Large intestine (tissue), 12 donors: ENCODE results near the gene NDNF. TPM values are rescaled to one million over a fixed set of nuclear protein-coding genes. Genes with fewer than 3 reads are reported as not detected.

Source experiments
- DNase-seq, 2 donors: peaks; one replicate each; pipeline versions ENCODE4 v3.0.0 to v3.0.0-alpha.2; 2013
- H3K27ac ChIP-seq: one replicate; pipeline ENCODE4 v1.5.1; 2013; ENCODE audit warnings: low read length
- H3K27me3 ChIP-seq: 2 replicates; pipeline ENCODE4 v1.6.1; 2013; ENCODE audit warnings: low read length; ENCODE audit not compliant: control insufficient read depth, insufficient read depth
- H3K36me3 ChIP-seq: 2 replicates; pipeline ENCODE4 v1.6.1; 2013; ENCODE audit warnings: low read length; ENCODE audit not compliant: control insufficient read depth, insufficient read depth
- H3K4me1 ChIP-seq: one replicate; pipeline ENCODE4 v1.6.1; 2013; ENCODE audit warnings: low read length; ENCODE audit not compliant: control insufficient read depth, insufficient read depth
- H3K4me3 ChIP-seq: one replicate; pipeline ENCODE4 v1.5.1; 2013; ENCODE audit warnings: low read length
- H3K9me3 ChIP-seq: one replicate; pipeline ENCODE4 v1.6.1; 2013; ENCODE audit warnings: mild to moderate bottlenecking, low read depth, low read length, moderate library complexity; ENCODE audit not compliant: control insufficient read depth
- WGBS: methylation state at CpG from one replicate; pipeline ENCODE4 v1.1.5; 2013; ENCODE audit warnings: low lambda C conversion rate; ENCODE audit not compliant: insufficient coverage; 5-methylcytosine and 5-hydroxymethylcytosine counted together
- long read RNA-seq, 11 donors: transcript quantifications; one replicate each; lab custom pipeline, GENCODE V29; 2026
- polyA plus RNA-seq: library from polyadenylated mRNA; unstranded; fragments of 120-200 nt; gene quantifications from one replicate; pipeline ENCODE4 v1.2.1, GENCODE V29; 2013

NDNF gene
- 13.6 TPM for polyA plus RNA-seq
- long read RNA-seq, donor 1, transcript NDNF-201 (4 exons, 2,885 nt), result major isoform, 7 of 7 reads
- long read RNA-seq, donor 1, partial matches to known transcripts, result 0 of 7 reads
- long read RNA-seq, donor 1, other reads (novel, unspliced or antisense), result 0 of 7 reads
- long read RNA-seq, donor 2, transcript NDNF-201 (4 exons, 2,885 nt), result major isoform, 8 of 8 reads
- long read RNA-seq, donor 2, partial matches to known transcripts, result 0 of 8 reads
- long read RNA-seq, donor 2, other reads (novel, unspliced or antisense), result 0 of 8 reads
- long read RNA-seq, donor 3, transcript NDNF-201 (4 exons, 2,885 nt), result major isoform, 6 of 6 reads
- long read RNA-seq, donor 3, partial matches to known transcripts, result 0 of 6 reads
- long read RNA-seq, donor 3, other reads (novel, unspliced or antisense), result 0 of 6 reads
- long read RNA-seq, donor 4, partial matches to known transcripts, result 0 of 1 reads
- long read RNA-seq, donor 4, other reads (novel, unspliced or antisense), result 0 of 1 reads
- long read RNA-seq, donor 5, partial matches to known transcripts, result 0 of 1 reads
- long read RNA-seq, donor 5, other reads (novel, unspliced or antisense), result 0 of 1 reads
- long read RNA-seq, donor 6, partial matches to known transcripts, result 0 of 2 reads
- long read RNA-seq, donor 6, other reads (novel, unspliced or antisense), result 0 of 2 reads
- long read RNA-seq, donor 7, partial matches to known transcripts, result 0 of 1 reads
- long read RNA-seq, donor 7, other reads (novel, unspliced or antisense), result 0 of 1 reads
- long read RNA-seq, donor 8, transcript NDNF-201 (4 exons, 2,885 nt), result major isoform, 8 of 8 reads
- long read RNA-seq, donor 8, partial matches to known transcripts, result 0 of 8 reads
- long read RNA-seq, donor 8, other reads (novel, unspliced or antisense), result 0 of 8 reads
- long read RNA-seq, donor 9, transcript NDNF-201 (4 exons, 2,885 nt), result major isoform, 12 of 12 reads
- long read RNA-seq, donor 9, partial matches to known transcripts, result 0 of 12 reads
- long read RNA-seq, donor 9, other reads (novel, unspliced or antisense), result 0 of 12 reads
- long read RNA-seq, donor 10, partial matches to known transcripts, result 0 of 2 reads
- long read RNA-seq, donor 10, other reads (novel, unspliced or antisense), result 0 of 2 reads
- long read RNA-seq, donor 11, transcript NDNF-201 (4 exons, 2,885 nt), result major isoform, 11 of 11 reads
- long read RNA-seq, donor 11, partial matches to known transcripts, result 0 of 11 reads
- long read RNA-seq, donor 11, other reads (novel, unspliced or antisense), result 0 of 11 reads

GRCh38 chr4:121072224-121073003 lies at the start of gene NDNF:
Gene NDNF (minus strand): TSS chr4:121072535. CDS start chr4:121045837, 26,698 bp downstream.
- DNase-seq, result peak; percentile 78 to 85
- H3K27me3 ChIP-seq, result peaks cover 5% of the 10 kb centered on the region
- H3K36me3 ChIP-seq, result no peaks in the 10 kb centered on the region
- WGBS, result no CpG with 5 or more reads among the region's 76 CpGs
- H3K4me1 ChIP-seq, result peaks cover 19% of the 10 kb centered on the region
- H3K27ac ChIP-seq, result peak within 1 kb of the TSS; percentile 97
- no peaks in the 10 kb centered on the region for H3K9me3 ChIP-seq
- peak within 1 kb of the TSS; percentile 65 for H3K4me3 ChIP-seq

- Histone ChIP-seq H3K9me3 (no peaks in the 10 kb centered on the region), H3K4me3 (no peak overlapping the region), H3K27ac (no peak overlapping the region), H3K36me3 (no peaks in the 10 kb centered on the region), H3K4me1 (no peaks in the 10 kb centered on the region), H3K27me3 (no peaks in the 10 kb centered on the region)
- DNase-seq, result no peak
- WGBS, result no CpG with 5 or more reads among the region's 1 CpG
Measured at GRCh38 chr4:121119715-121120114, 47.4 kb upstream of the NDNF start.

GRCh38 chr4:121118344-121118743 lies 46.0 kb upstream of the NDNF start:
- H3K36me3 ChIP-seq, result no peaks in the 10 kb centered on the region
- WGBS, result no CpG with 5 or more reads among the region's 2 CpGs
- DNase-seq, result no peak
- H3K27ac ChIP-seq, result no peak overlapping the region
- H3K9me3 ChIP-seq, result no peaks in the 10 kb centered on the region
- H3K4me3 ChIP-seq, result no peak overlapping the region
- no peaks in the 10 kb centered on the region for H3K27me3 ChIP-seq
- no peaks in the 10 kb centered on the region for H3K4me1 ChIP-seq

GRCh38 chr4:121114756-121115155 lies 42.4 kb upstream of the NDNF start:
- no CpG with 5 or more reads among the region's 1 CpG for WGBS

GRCh38 chr4:121112530-121112929 lies 40.2 kb upstream of the NDNF start:
- Histone ChIP-seq H3K4me3 (no peak overlapping the region), H3K27me3 (no peaks in the 10 kb centered on the region), H3K27ac (no peak overlapping the region), H3K36me3 (no peaks in the 10 kb centered on the region), H3K4me1 (no peaks in the 10 kb centered on the region), H3K9me3 (no peaks in the 10 kb centered on the region)
- DNase-seq, result no peak

More at GRCh38 chr4:121114756-121115155, 42.4 kb upstream of the NDNF start:
- no peaks in the 10 kb centered on the region for H3K36me3 ChIP-seq
- H3K27ac ChIP-seq, result no peak overlapping the region
- H3K9me3 ChIP-seq, result no peaks in the 10 kb centered on the region
- H3K27me3 ChIP-seq, result no peaks in the 10 kb centered on the region
- H3K4me3 ChIP-seq, result no peak overlapping the region
- DNase-seq, result no peak
- no peaks in the 10 kb centered on the region for H3K4me1 ChIP-seq

GRCh38 chr4:121108557-121108956 lies 36.2 kb upstream of the NDNF start:
- no peak for DNase-seq
- Histone ChIP-seq H3K36me3 (no peaks in the 10 kb centered on the region), H3K27me3 (no peaks in the 10 kb centered on the region), H3K27ac (no peak overlapping the region), H3K4me3 (no peak overlapping the region), H3K9me3 (no peaks in the 10 kb centered on the region), H3K4me1 (no peaks in the 10 kb centered on the region)
- WGBS, result no CpG with 5 or more reads among the region's 2 CpGs

GRCh38 chr4:121107507-121107906 lies 35.2 kb upstream of the NDNF start:
- WGBS, result 100% methylated on average over 1 of the region's 4 CpGs
- Histone ChIP-seq H3K9me3 (no peaks in the 10 kb centered on the region), H3K4me1 (no peaks in the 10 kb centered on the region), H3K36me3 (no peaks in the 10 kb centered on the region), H3K27ac (no peak overlapping the region), H3K4me3 (no peak overlapping the region), H3K27me3 (no peaks in the 10 kb centered on the region)
- DNase-seq, result no peak

GRCh38 chr4:121100093-121100775 lies 27.9 kb upstream of the NDNF start:
- no peaks in the 10 kb centered on the region for H3K4me1 ChIP-seq
- no peak overlapping the region for H3K27ac ChIP-seq
- no peaks in the 10 kb centered on the region for H3K27me3 ChIP-seq
- DNase-seq, result no peak
- no peaks in the 10 kb centered on the region for H3K9me3 ChIP-seq
- WGBS, result 100% methylated on average over 2 of the region's 2 CpGs
- no peak overlapping the region for H3K4me3 ChIP-seq
- no peaks in the 10 kb centered on the region for H3K36me3 ChIP-seq

- H3K4me3 ChIP-seq, result no peak overlapping the region
- H3K9me3 ChIP-seq, result no peaks in the 10 kb centered on the region
- no peak for DNase-seq
- no peaks in the 10 kb centered on the region for H3K4me1 ChIP-seq
- no CpG with 5 or more reads among the region's 2 CpGs for WGBS
- H3K27me3 ChIP-seq, result no peaks in the 10 kb centered on the region
- H3K36me3 ChIP-seq, result no peaks in the 10 kb centered on the region
- H3K27ac ChIP-seq, result no peak overlapping the region
Measured at GRCh38 chr4:121098266-121098665, 25.9 kb upstream of the NDNF start.
